ENCODE data around the gene ITIH1.
"Not testable (repeated sequence)": the region's sequence is repeated elsewhere in the genome, so short reads cannot be mapped to it uniquely, and the experiment has no call there.

The ITIH1 gene

DNA sequence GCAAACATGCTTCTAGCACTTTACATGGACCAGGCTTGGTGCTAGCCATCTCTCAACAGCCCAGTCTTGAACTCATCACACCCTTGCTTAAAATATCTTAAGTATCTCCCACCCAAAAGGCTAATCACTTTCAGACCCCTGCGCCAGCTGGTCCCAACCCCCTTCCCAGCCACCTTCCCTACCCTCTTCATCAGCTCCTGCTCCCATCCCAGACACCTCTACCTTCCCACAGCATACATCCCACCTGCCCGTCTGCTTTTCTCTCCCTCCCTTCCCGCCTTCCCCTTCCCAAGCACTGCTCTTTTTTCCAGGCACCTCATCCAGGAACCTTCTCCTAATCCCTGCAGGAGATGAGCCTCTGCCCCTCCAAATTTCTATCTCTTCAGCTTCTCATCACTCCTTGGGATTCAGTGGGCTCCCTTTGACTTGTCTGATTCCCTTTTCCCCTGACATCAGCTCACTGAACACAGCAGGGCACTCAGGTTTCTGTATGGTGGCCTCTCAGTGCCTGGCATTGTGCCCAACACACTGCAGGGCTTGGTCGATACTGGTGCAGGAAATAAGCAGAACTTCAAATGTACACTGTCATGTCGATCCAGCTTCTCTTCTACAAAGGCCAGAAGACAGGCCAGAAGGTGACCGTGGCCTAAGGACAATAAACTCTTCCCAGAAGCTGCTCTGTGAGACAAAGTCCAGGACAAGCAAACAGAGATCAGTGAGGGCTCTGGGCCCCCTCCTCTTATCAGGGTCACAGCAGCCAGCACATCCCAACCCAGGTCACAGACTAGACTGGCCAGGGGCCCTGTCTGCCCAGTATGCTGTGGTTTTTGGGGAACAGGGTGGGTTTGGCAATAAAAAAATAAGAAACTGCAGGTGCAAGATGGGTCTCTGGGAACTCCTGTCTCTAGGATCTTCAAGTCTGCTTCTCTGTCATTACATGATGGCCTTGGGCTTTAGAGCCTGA lies 2.2 kb upstream of the ITIH1 start:
- no peak for DNase-seq (ENCODE audit: low read depth)

GRCh38 chr3:52775877-52776276 lies 1.5 kb upstream of the ITIH1 start:
- no peak for DNase-seq (ENCODE audit: low read depth)

GRCh38 chr3:52776486-52776885 lies 913 bp upstream of the ITIH1 start:
- not testable (repeated sequence) for DNase-seq (ENCODE audit: low read depth)

- DNase-seq (ENCODE audit: low read depth) = no peak
These were observed 783 bp downstream of the ITIH1 start for GRCh38 chr3:52777959-52778805.

- no peak for DNase-seq (ENCODE audit: low read depth)
These were observed 1.8 kb downstream of the ITIH1 start for GRCh38 chr3:52779011-52779836.

DNA sequence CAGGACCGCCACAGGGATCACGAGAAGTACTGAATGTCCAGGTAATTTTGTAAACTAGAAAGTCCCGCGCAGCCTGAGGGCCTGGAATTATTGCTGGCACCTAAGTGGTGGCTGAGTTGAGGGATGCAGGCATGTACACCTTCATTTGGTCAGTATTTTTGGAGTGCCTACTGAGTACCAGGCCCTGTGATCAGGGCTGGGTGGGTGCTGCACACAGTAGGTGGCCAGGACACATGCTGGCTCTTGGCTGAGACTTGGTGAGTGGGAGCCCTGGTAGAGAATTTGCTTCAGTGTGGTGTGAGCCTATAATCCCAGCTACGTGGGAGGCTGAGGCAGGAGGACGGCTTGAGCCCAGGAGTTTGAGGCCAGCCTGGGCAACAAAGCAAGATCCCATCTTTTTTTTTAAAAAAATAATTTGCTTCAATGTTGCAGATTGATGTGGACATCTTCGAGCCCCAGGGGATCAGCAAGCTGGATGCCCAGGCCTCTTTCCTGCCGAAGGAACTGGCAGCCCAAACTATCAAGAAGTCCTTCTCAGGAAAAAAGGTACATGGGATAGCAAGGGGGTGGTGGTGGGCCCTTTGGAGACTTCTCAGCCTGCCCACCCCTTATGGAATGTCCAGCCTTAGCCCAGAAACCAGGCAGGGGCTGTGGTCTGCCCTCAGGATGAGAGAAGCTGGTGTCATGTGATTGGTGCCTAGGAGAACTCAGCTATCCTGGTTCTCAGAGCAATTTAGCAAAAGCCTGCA lies 2.6 kb downstream of the ITIH1 start:
- no peak for DNase-seq (ENCODE audit: low read depth)

GRCh38 chr3:52781741-52782140 lies 4.3 kb downstream of the ITIH1 start:
- no peak for DNase-seq (ENCODE audit: low read depth)

GRCh38 chr3:52782412-52783210 lies 5.2 kb downstream of the ITIH1 start:
- no peak for DNase-seq (ENCODE audit: low read depth)

DNA sequence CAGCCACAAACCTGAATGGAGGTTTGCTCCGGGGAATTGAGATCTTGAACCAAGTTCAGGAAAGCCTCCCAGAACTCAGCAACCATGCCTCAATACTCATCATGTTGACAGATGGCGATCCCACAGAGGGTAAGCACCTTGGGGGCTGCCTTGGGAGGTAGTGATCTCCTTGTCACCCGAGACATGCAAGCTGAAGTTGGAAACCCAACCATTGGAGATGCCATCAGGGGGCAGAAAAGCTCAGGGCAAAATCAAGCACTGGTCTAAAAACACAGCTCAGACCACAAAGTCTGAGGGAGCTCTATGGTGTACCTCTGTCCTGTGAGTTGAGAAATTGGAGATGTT lies 5.8 kb downstream of the ITIH1 start:
- no peak for DNase-seq (ENCODE audit: low read depth)

- no peak for DNase-seq (ENCODE audit: low read depth)
These were observed 6.7 kb downstream of the ITIH1 start for GRCh38 chr3:52784021-52784621.

GRCh38 chr3:52784931-52785590 lies 7.7 kb downstream of the ITIH1 start:
- no peak for DNase-seq (ENCODE audit: low read depth)

DNA sequence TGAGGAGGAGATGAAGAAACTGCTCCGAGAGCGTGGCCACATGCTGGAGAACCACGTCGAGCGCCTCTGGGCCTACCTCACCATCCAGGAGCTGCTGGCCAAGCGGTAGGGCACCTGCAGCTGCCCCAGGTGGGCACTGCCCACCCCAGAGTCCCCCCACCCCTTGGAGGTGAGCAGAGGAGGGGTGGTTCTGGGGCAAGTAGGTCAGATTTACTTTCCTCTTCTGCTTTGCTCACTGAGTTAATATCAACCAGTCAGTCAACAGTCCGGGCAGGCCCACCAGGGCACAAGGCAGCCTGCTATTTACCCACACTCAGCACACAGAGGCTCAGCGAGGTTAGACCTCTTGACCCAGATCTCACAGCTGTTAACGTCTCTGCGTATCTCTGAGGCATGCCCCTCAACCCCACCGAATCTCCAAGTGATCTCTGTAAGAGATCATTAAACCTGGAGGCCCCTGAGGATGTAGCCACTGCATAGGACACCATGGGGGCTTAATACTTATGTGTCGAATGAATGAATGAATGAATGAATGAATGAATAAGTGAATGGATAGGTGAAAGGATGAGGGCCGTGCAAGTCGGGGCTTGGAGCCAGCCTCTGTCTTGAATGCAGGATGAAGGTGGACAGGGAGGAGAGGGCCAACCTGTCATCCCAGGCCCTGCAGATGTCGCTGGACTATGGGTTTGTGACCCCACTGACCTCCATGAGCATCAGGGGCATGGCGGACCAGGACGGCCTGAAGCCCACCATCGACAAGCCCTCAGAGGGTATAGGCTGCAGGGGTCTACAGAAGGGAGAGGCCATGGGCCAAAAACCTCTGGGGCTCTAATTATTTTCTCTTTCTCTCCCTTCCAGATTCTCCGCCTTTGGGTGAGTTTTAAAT lies 9.2 kb downstream of the ITIH1 start:
- DNase-seq (ENCODE audit: low read depth) = no peak

- no peak for DNase-seq (ENCODE audit: low read depth)
These were observed 9.8 kb downstream of the ITIH1 start for GRCh38 chr3:52787246-52787645.

- DNase-seq (ENCODE audit: low read depth) = no peak
These were observed 10.6 kb downstream of the ITIH1 start for GRCh38 chr3:52787672-52788625.

DNA sequence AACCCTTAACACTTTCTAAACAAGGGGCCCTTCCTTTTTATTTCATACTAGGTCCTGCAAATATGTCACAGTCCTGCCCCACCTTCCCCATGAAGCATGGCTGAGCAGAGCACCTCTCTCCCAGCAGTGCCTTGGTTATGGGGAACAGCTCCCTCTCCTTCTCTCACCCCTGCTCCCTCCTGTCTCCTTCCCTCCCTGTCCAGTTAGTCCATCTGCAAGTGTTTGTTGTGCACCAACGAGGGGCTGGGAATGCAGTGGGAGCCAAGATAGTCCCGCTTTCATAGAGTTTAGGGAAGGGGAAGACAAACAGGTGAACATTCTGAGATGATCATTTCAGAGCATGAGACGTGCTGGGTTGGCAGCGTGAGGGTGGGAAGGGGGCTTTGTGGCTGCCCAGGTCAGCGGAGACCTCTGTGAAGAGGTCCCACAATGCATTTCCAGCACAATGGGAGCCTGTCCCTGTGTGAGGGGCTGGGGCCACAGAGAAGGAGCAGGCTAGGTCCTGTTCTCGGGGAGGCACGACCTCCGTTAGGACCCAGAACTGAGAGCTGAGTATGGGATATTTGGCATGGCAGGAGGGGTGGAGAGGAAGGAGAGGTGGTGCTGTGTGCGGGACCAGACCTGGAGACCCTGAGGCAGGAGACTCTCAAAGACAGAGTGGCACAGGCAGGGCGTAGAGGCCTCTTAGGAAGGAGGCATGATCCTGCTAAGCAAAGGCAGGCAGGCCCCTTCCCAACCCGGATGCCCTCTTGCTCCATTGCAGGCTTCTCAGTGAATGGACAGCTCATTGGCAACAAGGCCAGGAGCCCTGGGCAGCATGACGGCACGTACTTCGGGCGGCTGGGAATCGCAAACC lies 11.7 kb downstream of the ITIH1 start:
- no peak for DNase-seq (ENCODE audit: low read depth)

DNA sequence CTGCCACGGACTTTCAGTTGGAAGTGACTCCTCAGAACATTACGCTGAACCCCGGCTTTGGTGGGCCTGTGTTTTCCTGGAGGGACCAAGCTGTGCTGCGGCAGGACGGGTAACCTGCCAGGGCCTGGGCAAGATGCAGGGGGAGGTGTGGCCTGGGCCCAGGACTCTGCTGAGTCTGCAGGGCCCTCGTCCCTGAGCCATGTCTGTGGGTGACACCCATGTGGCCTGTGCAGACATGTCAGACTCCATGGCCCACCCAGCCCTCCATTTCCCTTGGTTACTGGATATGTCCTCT lies 12.3 kb downstream of the ITIH1 start:
- no peak for DNase-seq (ENCODE audit: low read depth)

- DNase-seq (ENCODE audit: low read depth) = no peak
These were observed 12.9 kb downstream of the ITIH1 start for GRCh38 chr3:52790337-52790736.
